HUDEP-2 (cell line): Measurements from ENCODE around the gene CYP46A1.

Experiments used
- DNase-seq, 76 experiments: peaks; one replicate each; lab custom pipeline; 2025; ENCODE audit not compliant: unreplicated experiment in 76 of 76; lab: John Stamatoyannopoulos, UW

The CYP46A1 gene

GRCh38 chr14:99672506-99673304, 11.4 kb upstream of the CYP46A1 start:
- no peak for DNase-seq

- DNase-seq, result no peak
These were observed 10.6 kb upstream of the CYP46A1 start for GRCh38 chr14:99673305-99674063.

- DNase-seq, result no peak
These were observed 9.9 kb upstream of the CYP46A1 start for GRCh38 chr14:99674064-99674650.

- DNase-seq, result no peak
These were observed 9.2 kb upstream of the CYP46A1 start for GRCh38 chr14:99674776-99675381.

GRCh38 chr14:99675382-99675835, 8.7 kb upstream of the CYP46A1 start:
- no peak for DNase-seq

- no peak for DNase-seq
These were observed 8.1 kb upstream of the CYP46A1 start for GRCh38 chr14:99675951-99676350.

GRCh38 chr14:99676657-99677056, 7.4 kb upstream of the CYP46A1 start:
- DNase-seq, result no peak

GRCh38 chr14:99677231-99678140, 6.6 kb upstream of the CYP46A1 start:
- DNase-seq, result no peak

GRCh38 chr14:99678198-99678597, 5.9 kb upstream of the CYP46A1 start:
- no peak for DNase-seq

- DNase-seq, result no peak
These were observed 5.0 kb upstream of the CYP46A1 start for GRCh38 chr14:99679111-99679510.

- DNase-seq, result no peak
These were observed 4.6 kb upstream of the CYP46A1 start for GRCh38 chr14:99679543-99679942.

GRCh38 chr14:99679996-99680395, 4.1 kb upstream of the CYP46A1 start:
- DNase-seq, result no peak

GRCh38 chr14:99681101-99681831, 2.8 kb upstream of the CYP46A1 start:
- DNase-seq, result no peak

- DNase-seq, result no peak
These were observed 2.3 kb upstream of the CYP46A1 start for GRCh38 chr14:99681832-99682148.

GRCh38 chr14:99682809-99683618, 1.1 kb upstream of the CYP46A1 start:
- DNase-seq, result peak in 69 of 76 experiments; percentile 5 to 89 (median 58)

- no peak for DNase-seq
These were observed 374 bp downstream of the CYP46A1 start for GRCh38 chr14:99684410-99684934.

- DNase-seq, result no peak
These were observed 1.1 kb downstream of the CYP46A1 start for GRCh38 chr14:99685151-99685591.

- DNase-seq, result no peak
These were observed 1.5 kb downstream of the CYP46A1 start for GRCh38 chr14:99685596-99685995.
